ENCODE data around the gene NT5DC1.

DNA sequence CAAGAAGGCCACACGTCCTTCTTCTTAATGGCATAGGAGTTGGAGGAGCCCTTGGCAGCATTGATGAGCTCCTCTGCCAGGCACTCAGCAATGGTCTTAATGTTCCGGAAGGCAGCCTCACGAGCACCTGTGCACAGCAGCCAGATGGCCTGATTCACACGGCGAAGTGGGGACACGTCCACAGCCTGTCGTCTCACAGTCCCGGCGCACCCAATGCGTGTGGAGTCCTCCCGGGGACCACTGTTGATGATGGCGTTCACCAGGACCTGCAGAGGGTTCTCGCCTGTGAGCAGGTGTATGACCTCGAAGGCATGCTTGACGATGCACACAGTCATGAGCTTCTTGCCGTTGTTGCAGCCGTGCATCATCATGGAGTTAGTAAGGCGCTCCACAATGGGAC lies 157.9 kb downstream of the NT5DC1 start:
- TF ChIP-seq EZH2 (IDR thresholded peaks at IDR 0.05) (no peak), POLR2A (IDR thresholded peaks at IDR 0.05; ENCODE audit: borderline replicate concordance, extremely low read depth, insufficient read depth, insufficient read length) (no peak), EZH2phosphoT487 (IDR thresholded peaks at IDR 0.05; ENCODE audit: borderline replicate concordance) (no peak), SP1 (IDR thresholded peaks at IDR 0.05; ENCODE audit: low read depth) (no peak), ELF1 (IDR thresholded peaks at IDR 0.05; ENCODE audit: borderline replicate concordance, low read depth) (no peak), CEBPB (IDR thresholded peaks at IDR 0.05; ENCODE audit: low read depth) (no peak), JUND (IDR thresholded peaks at IDR 0.05) (no peak), RAD21 (IDR thresholded peaks at IDR 0.05; ENCODE audit: low read depth) (no peak), POLR2AphosphoS5 (IDR thresholded peaks at IDR 0.05; ENCODE audit: low read depth, low read length) (no peak), ZNF274 (IDR thresholded peaks at IDR 0.05; ENCODE audit: low read depth, low read length) (no peak)
- TF ChIP-seq, protein P1, sequence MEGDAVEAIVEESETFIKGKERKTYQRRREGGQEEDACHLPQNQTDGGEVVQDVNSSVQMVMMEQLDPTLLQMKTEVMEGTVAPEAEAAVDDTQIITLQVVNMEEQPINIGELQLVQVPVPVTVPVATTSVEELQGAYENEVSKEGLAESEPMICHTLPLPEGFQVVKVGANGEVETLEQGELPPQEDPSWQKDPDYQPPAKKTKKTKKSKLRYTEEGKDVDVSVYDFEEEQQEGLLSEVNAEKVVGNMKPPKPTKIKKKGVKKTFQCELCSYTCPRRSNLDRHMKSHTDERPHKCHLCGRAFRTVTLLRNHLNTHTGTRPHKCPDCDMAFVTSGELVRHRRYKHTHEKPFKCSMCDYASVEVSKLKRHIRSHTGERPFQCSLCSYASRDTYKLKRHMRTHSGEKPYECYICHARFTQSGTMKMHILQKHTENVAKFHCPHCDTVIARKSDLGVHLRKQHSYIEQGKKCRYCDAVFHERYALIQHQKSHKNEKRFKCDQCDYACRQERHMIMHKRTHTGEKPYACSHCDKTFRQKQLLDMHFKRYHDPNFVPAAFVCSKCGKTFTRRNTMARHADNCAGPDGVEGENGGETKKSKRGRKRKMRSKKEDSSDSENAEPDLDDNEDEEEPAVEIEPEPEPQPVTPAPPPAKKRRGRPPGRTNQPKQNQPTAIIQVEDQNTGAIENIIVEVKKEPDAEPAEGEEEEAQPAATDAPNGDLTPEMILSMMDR (IDR thresholded peaks at IDR 0.05 in 2 of 3, conservative IDR thresholded peaks at IDR 0.05 in 1 of 3; ENCODE audit: borderline replicate concordance in 1 of 3, insufficient read depth in 1 of 3, low read depth in 2 of 3, low read length in 2 of 3), result no peak
- TF ChIP-seq, protein P2, sequence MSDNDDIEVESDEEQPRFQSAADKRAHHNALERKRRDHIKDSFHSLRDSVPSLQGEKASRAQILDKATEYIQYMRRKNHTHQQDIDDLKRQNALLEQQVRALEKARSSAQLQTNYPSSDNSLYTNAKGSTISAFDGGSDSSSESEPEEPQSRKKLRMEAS (IDR thresholded peaks at IDR 0.05), result no peak
- TF ChIP-seq, protein P3, sequence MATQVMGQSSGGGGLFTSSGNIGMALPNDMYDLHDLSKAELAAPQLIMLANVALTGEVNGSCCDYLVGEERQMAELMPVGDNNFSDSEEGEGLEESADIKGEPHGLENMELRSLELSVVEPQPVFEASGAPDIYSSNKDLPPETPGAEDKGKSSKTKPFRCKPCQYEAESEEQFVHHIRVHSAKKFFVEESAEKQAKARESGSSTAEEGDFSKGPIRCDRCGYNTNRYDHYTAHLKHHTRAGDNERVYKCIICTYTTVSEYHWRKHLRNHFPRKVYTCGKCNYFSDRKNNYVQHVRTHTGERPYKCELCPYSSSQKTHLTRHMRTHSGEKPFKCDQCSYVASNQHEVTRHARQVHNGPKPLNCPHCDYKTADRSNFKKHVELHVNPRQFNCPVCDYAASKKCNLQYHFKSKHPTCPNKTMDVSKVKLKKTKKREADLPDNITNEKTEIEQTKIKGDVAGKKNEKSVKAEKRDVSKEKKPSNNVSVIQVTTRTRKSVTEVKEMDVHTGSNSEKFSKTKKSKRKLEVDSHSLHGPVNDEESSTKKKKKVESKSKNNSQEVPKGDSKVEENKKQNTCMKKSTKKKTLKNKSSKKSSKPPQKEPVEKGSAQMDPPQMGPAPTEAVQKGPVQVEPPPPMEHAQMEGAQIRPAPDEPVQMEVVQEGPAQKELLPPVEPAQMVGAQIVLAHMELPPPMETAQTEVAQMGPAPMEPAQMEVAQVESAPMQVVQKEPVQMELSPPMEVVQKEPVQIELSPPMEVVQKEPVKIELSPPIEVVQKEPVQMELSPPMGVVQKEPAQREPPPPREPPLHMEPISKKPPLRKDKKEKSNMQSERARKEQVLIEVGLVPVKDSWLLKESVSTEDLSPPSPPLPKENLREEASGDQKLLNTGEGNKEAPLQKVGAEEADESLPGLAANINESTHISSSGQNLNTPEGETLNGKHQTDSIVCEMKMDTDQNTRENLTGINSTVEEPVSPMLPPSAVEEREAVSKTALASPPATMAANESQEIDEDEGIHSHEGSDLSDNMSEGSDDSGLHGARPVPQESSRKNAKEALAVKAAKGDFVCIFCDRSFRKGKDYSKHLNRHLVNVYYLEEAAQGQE (IDR thresholded peaks at IDR 0.05; ENCODE audit: low read depth), result no peak
- TF ChIP-seq, protein P4, sequence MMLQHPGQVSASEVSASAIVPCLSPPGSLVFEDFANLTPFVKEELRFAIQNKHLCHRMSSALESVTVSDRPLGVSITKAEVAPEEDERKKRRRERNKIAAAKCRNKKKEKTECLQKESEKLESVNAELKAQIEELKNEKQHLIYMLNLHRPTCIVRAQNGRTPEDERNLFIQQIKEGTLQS (IDR thresholded peaks at IDR 0.05), result no peak
